Right atrium auricular region (tissue), 2 donors: ENCODE measurements around the gene ARID3A. TPM values are rescaled to one million over a fixed set of nuclear protein-coding genes. Genes with fewer than 3 reads are reported as not detected.

Experiments used
- DNase-seq: peaks from one replicate; pipeline ENCODE4 v3.0.0-alpha.2; 2019; ENCODE audit warnings: low spot score
- H3K27ac ChIP-seq, 2 donors: fragments of 200-600 bp; sonication (generic); 1 replicate in 1 of 2; 2 replicates in 1 of 2; pipeline ENCODE4 v1.5.1; 2016 to 2019
- H3K27me3 ChIP-seq, 2 donors: fragments of 200-600 bp; sonication (generic); one replicate each; pipeline versions ENCODE4 v1.5.1 to v1.6.0; 2017 to 2019
- H3K36me3 ChIP-seq: fragments of 200-600 bp; sonication (generic); one replicate; pipeline ENCODE4 v1.5.1; 2016
- H3K4me1 ChIP-seq, 2 donors: fragments of 200-600 bp; sonication (generic); one replicate each; pipeline versions ENCODE4 v1.5.1 to v1.6.0; 2017 to 2019
- H3K4me3 ChIP-seq, 2 donors: fragments of 200-600 bp; sonication (generic); 1 replicate in 1 of 2; 2 replicates in 1 of 2; pipeline ENCODE4 v1.5.1; 2017 to 2019; ENCODE audit warnings: mild to moderate bottlenecking in 1 of 2, moderate library complexity in 1 of 2
- H3K9me3 ChIP-seq, 2 donors: fragments of 200-600 bp; sonication (generic); one replicate each; pipeline ENCODE4 v1.5.1; 2019
- CTCF ChIP-seq, 2 donors: fragments of 200-600 bp; sonication (generic); IDR thresholded peaks; one replicate each; pipeline ENCODE4 v1.5.1; 2019; ENCODE audit warnings: antibody characterized with exemption in 2 of 2
- total RNA-seq, 2 donors: library from RNA; depleted of rRNA; stranded (reverse); fragments of >200 nt; gene quantifications; one replicate each; pipeline ENCODE4 v1.1.0, GENCODE V29; 2016

The ARID3A gene
- total RNA-seq, 2 donors from 2014 or later, result 1.7 to 3.4 TPM

GRCh38 chr19:963486-963951 lies 37.7 kb downstream of the ARID3A start:
- peaks cover 16% of the 10 kb centered on the region for H3K36me3 ChIP-seq
- no peaks in the 10 kb centered on the region for H3K27me3 ChIP-seq
- no peaks in the 10 kb centered on the region for H3K4me1 ChIP-seq
- no peak for DNase-seq
- H3K4me3 ChIP-seq, result no peak overlapping the region
- H3K9me3 ChIP-seq, result no peaks in the 10 kb centered on the region
- H3K27ac ChIP-seq, result no peak overlapping the region
- no peak for TF ChIP-seq CTCF (IDR thresholded peaks at IDR 0.05)

GRCh38 chr19:964116-964520 lies 38.3 kb downstream of the ARID3A start:
- Histone ChIP-seq H3K9me3 (no peaks in the 10 kb centered on the region), H3K36me3 (peaks cover 22% of the 10 kb centered on the region), H3K27me3 (no peaks in the 10 kb centered on the region), H3K4me3 (no peak overlapping the region), H3K27ac (no peak overlapping the region), H3K4me1 (no peaks in the 10 kb centered on the region)
- DNase-seq, result no peak
- no peak for TF ChIP-seq CTCF (IDR thresholded peaks at IDR 0.05)

GRCh38 chr19:964761-965694 lies 39.2 kb downstream of the ARID3A start:
- Histone ChIP-seq H3K4me3 (no peak overlapping the region), H3K36me3 (peaks cover 22% of the 10 kb centered on the region), H3K27me3 (no peaks in the 10 kb centered on the region), H3K4me1 (no peaks in the 10 kb centered on the region), H3K9me3 (no peaks in the 10 kb centered on the region), H3K27ac (no peak overlapping the region)
- TF ChIP-seq CTCF (IDR thresholded peaks at IDR 0.05), result no peak
- no peak for DNase-seq

- Histone ChIP-seq H3K4me1 (no peaks in the 10 kb centered on the region), H3K27ac (no peak overlapping the region), H3K9me3 (peaks cover 0 to 7% of the 10 kb centered on the region in 2 donors), H3K36me3 (peaks cover 33% of the 10 kb centered on the region), H3K4me3 (no peak overlapping the region), H3K27me3 (no peaks in the 10 kb centered on the region)
- DNase-seq, result no peak
- TF ChIP-seq CTCF (IDR thresholded peaks at IDR 0.05), result no peak
Observed at GRCh38 chr19:966485-967088, 40.8 kb downstream of the ARID3A start.

- peaks cover 36% of the 10 kb centered on the region for H3K36me3 ChIP-seq
- peaks cover 0 to 7% of the 10 kb centered on the region in 2 donors for H3K9me3 ChIP-seq
- DNase-seq, result no peak
- no peak overlapping the region for H3K4me3 ChIP-seq
- H3K4me1 ChIP-seq, result no peaks in the 10 kb centered on the region
- TF ChIP-seq CTCF (IDR thresholded peaks at IDR 0.05), result peak; percentile 12 to 53
- no peaks in the 10 kb centered on the region for H3K27me3 ChIP-seq
- no peak overlapping the region for H3K27ac ChIP-seq
Observed at GRCh38 chr19:970695-971094, 44.9 kb downstream of the ARID3A start.
